ENCODE data around the gene CLTRN.

GRCh38 chrX:15617111-15617510, 47.5 kb downstream of the CLTRN start:
- TF ChIP-seq, protein P1, sequence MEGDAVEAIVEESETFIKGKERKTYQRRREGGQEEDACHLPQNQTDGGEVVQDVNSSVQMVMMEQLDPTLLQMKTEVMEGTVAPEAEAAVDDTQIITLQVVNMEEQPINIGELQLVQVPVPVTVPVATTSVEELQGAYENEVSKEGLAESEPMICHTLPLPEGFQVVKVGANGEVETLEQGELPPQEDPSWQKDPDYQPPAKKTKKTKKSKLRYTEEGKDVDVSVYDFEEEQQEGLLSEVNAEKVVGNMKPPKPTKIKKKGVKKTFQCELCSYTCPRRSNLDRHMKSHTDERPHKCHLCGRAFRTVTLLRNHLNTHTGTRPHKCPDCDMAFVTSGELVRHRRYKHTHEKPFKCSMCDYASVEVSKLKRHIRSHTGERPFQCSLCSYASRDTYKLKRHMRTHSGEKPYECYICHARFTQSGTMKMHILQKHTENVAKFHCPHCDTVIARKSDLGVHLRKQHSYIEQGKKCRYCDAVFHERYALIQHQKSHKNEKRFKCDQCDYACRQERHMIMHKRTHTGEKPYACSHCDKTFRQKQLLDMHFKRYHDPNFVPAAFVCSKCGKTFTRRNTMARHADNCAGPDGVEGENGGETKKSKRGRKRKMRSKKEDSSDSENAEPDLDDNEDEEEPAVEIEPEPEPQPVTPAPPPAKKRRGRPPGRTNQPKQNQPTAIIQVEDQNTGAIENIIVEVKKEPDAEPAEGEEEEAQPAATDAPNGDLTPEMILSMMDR (IDR thresholded peaks at IDR 0.05; ENCODE audit: low read depth, low read length, poor library complexity, severe bottlenecking): no peak
- TF ChIP-seq EZH2phosphoT487 (IDR thresholded peaks at IDR 0.05; ENCODE audit: borderline replicate concordance, low read length): no peak
